Measurements from ENCODE around the gene ADRA2C. TPM values are rescaled to one million over a fixed set of nuclear protein-coding genes. Genes with fewer than 3 reads are reported as not detected.

ADRA2C gene
- total RNA-seq, 2 experiments from 2014 or later, result not detected

DNA sequence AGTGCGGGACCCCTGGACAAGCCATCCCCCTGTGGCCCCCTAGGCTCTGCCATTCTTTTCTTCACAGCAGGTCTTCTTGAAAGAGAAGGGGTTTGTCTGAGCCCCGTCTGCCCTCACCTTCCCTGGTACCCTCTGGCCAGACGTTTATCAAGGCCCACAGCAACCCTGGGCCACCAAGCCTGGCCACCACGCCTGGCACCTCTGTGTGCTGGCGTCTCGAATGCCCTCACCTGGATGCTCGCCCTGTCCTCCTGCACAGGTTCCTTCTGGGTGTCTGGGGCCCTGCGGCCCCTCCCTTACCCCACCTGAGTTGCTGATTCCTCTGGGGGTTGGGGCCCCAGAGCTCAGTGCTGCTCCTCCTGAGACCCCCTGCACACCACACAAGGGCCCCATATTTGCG is 25.1 kb downstream of the ADRA2C start:
- Mint-ChIP-seq H3K27ac (no peak overlapping the region), H3K36me3 (no peaks in the 10 kb centered on the region), H3K4me1 (no peaks in the 10 kb centered on the region), H3K27me3 (no peaks in the 10 kb centered on the region), H3K4me3 (no peak overlapping the region), H3K9me3 (peaks cover 14% of the 10 kb centered on the region)
- DNase-seq (no peak), ATAC-seq (ENCODE audit: low read depth) (no peak)
- POLR2A ChIA-PET, result no interaction called here

DNA sequence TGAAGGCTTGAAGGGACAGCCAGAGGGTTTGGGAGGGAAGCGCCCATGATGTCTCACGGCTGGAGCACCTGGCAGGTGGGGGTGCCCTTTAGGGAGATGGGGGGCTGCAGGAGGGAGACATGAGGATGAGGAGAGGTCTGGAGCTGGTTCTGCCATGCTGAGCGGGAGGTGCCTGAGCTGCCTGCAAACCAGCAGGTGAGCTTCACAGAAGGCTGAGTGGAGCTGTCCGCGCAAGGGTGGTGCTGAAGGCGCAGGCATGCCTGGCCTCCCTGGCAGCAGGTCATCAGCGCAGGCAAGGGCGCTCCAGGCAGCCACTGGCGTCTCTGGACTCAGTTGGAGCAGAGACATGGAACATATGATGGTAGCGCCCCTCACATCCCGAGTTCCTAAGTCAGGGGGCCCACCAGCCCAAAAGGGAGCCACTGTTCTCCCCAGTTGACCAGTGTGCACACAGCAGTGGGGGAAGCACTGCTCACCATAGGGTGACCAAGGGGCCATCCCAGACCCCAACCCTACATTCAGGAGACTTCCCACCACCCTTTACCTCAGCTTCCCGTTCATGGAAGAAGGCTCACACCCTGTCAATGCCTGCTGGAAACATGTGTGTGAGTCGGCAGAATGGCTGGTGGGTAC is 25.8 kb downstream of the ADRA2C start:
- POLR2A ChIA-PET, result no interaction called here
- H3K27ac Mint-ChIP-seq, result no peak overlapping the region
- peak; percentile 33 for ATAC-seq (ENCODE audit: low read depth)

DNA sequence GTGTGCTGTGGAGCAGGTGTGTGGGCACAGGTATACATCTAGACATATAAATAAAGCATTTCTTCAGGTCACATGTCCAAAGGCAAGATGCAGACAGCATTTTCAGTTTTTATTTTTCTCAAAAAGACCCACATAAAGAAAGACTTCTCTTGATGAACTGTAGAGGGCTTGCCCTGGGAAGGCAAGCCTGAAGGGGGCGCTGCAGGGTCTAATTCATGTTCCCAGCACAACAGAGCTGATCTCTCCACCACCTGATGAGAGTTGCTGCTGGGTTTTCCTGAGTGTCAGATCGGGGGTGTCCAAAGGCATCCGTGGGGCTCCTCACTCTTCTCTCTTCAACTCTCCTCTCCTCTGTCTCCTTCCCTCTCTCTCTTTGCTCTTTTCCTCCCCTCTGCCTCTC is 26.6 kb downstream of the ADRA2C start:
- no peaks in the 10 kb centered on the region for H3K36me3 Mint-ChIP-seq
- POLR2A ChIA-PET, result no interaction called here
- H3K27ac Mint-ChIP-seq, result no peak overlapping the region
- no peak for ATAC-seq (ENCODE audit: low read depth)
- no peak for DNase-seq
- peaks cover 20% of the 10 kb centered on the region for H3K9me3 Mint-ChIP-seq
- no peaks in the 10 kb centered on the region for H3K27me3 Mint-ChIP-seq
- H3K4me3 Mint-ChIP-seq, result no peak overlapping the region
- no peaks in the 10 kb centered on the region for H3K4me1 Mint-ChIP-seq

More for the DNA sequence above, 25.8 kb downstream of the ADRA2C start:
- no peaks in the 10 kb centered on the region for H3K36me3 Mint-ChIP-seq
- no peak overlapping the region for H3K4me3 Mint-ChIP-seq
- H3K27me3 Mint-ChIP-seq, result no peaks in the 10 kb centered on the region
- peaks cover 20% of the 10 kb centered on the region for H3K9me3 Mint-ChIP-seq
- peak; percentile 66 for DNase-seq
- H3K4me1 Mint-ChIP-seq, result no peaks in the 10 kb centered on the region

DNA sequence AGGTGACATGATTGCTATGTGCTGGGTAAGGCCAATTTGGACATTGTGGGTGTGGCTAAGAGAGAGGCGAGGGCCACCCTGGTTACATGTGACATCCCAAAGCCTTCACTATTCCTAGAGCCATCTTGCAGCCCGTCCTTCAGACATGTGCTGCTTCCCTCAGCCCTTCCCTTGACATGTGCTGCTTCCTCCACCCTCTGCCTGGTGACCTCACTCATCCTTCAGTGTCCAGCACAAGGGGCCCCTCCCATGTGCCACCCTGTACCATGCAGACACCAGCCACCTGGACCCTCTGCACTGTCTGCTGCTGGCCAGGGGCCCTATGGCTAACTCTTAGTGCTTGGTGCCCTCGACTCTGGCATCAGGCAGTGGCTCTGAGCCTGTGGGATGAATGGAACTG is 27.4 kb downstream of the ADRA2C start:
- DNase-seq, result no peak
- H3K27ac Mint-ChIP-seq, result no peak overlapping the region
- no peaks in the 10 kb centered on the region for H3K4me1 Mint-ChIP-seq
- H3K36me3 Mint-ChIP-seq, result no peaks in the 10 kb centered on the region
- POLR2A ChIA-PET, result no interaction called here
- no peaks in the 10 kb centered on the region for H3K27me3 Mint-ChIP-seq
- peaks cover 20% of the 10 kb centered on the region for H3K9me3 Mint-ChIP-seq
- no peak overlapping the region for H3K4me3 Mint-ChIP-seq
- no peak for ATAC-seq (ENCODE audit: low read depth)

DNA sequence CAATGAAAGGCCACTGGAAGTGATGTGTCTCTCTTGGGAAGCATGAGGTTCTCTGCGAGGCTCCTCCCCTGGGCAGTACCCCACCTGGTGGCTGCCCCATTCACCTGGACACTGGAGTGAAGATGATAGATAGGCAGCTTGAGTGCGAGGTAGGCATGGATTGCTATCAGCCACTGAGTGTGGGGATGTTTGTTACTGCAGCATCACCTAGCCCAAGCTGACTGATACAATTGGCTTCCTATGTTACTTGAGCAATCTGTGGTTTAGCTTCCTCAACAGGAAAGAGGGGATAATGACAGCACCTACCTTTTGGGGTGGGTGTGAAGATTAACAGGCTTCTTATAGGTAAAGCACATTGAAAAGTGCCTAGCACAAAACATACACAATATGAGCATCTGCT is 30.8 kb downstream of the ADRA2C start:
- Mint-ChIP-seq H3K27ac (no peak overlapping the region), H3K9me3 (peaks cover 20% of the 10 kb centered on the region), H3K27me3 (no peaks in the 10 kb centered on the region), H3K36me3 (no peaks in the 10 kb centered on the region), H3K4me3 (no peak overlapping the region), H3K4me1 (no peaks in the 10 kb centered on the region)
- POLR2A ChIA-PET, result no interaction called here
- DNase-seq (no peak), ATAC-seq (ENCODE audit: low read depth) (no peak)

DNA sequence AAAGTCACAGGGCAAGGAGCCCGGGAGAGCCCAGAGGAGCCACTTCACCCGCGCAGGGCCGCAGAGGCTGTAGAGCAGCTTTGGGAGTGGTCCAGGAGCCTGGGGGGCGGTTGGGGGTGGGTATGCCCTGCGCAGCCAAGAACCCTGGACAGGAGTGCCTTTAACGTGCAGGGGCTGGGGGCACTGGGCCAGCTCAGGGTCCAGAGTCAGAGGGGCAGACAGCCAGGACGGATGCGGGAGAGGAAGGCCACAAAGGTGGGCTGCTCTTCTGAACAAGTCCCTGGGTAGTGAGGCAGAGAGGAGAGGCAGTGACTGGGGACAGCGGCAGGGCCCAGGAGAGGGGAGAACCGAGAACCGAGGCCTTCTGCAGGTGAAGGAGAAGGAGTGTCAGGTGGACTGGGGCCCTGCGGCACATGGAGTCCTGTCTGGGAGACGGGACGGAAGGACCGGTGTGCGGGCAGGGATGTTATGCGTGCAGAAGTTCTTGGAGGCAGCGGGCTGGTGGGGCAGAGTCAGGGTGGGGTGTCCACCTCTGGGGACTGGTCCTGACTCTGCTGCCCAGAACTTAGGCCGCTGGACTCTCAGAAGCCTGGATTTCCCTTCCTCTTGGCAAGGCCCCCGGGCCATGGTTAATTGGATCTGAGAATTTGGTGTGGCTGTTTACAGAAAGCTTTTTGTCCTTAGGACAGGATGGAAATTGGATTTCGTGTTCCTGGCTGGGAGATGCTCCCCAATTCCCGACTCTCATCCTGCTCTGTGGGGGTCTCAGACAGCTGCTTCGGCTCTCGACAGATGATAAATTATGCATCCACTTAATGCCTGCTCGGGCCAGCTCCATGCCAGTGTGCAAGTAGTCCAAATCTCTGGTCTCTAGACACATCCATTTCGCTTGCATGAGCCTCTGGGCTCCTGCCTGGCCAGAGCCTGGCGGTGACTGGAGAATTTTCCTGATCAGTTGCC is 31.9 kb downstream of the ADRA2C start:
- Mint-ChIP-seq H3K27me3 (no peaks in the 10 kb centered on the region), H3K4me3 (no peak overlapping the region), H3K9me3 (peaks cover 20% of the 10 kb centered on the region), H3K4me1 (no peaks in the 10 kb centered on the region), H3K27ac (no peak overlapping the region), H3K36me3 (no peaks in the 10 kb centered on the region)
- POLR2A ChIA-PET, result no interaction called here
- no peak for DNase-seq
- ATAC-seq (ENCODE audit: low read depth), result no peak

DNA sequence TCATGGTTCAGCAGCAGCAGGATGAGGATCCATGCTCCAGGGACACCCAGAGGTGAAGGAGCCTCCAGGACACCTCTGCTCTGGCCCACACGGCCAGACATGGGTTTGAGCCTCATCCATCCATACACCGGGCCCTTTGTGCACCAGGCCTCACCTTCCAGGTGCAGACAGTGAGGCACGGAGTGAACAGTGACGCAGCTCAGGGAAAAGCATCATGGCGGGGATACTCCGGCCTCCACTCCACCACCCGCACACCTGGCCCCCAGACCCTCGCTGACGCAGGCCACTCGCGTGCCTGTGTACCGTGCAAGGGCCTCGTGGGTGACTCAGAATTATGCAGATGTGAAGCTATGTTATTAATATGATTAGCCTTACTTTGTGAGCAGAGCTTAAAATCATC is 33.3 kb downstream of the ADRA2C start:
- POLR2A ChIA-PET, result no interaction called here
- no peaks in the 10 kb centered on the region for H3K36me3 Mint-ChIP-seq
- H3K4me1 Mint-ChIP-seq, result no peaks in the 10 kb centered on the region
- no peak for DNase-seq
- no peaks in the 10 kb centered on the region for H3K27me3 Mint-ChIP-seq
- no peak overlapping the region for H3K4me3 Mint-ChIP-seq
- no peak overlapping the region for H3K27ac Mint-ChIP-seq
- ATAC-seq (ENCODE audit: low read depth), result no peak
- peaks cover 15% of the 10 kb centered on the region for H3K9me3 Mint-ChIP-seq

DNA sequence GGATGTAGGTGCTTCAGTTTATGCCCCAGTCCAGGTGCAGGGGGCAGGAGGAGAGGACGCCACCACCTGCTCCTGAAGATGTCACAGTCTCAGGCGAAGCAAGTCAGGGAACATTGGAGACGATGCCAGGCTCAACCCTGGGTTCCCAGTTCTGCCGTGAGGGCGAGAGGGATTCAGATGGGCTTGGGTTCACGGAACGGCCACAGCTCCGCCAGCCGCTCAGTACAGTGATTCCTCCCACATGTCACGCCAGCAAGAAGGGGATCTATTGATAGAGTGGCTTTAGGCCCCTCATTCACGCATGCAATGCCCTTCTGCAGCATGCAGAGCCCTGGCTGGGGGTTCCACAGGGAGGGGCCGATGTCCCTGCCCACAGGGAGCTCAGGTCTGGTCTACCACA is 34.2 kb downstream of the ADRA2C start:
- POLR2A ChIA-PET, result no interaction called here
- Mint-ChIP-seq H3K36me3 (no peaks in the 10 kb centered on the region), H3K4me3 (no peak overlapping the region), H3K27ac (no peak overlapping the region), H3K27me3 (no peaks in the 10 kb centered on the region), H3K9me3 (peaks cover 10% of the 10 kb centered on the region), H3K4me1 (no peaks in the 10 kb centered on the region)
- no peak for ATAC-seq (ENCODE audit: low read depth)
- no peak for DNase-seq

DNA sequence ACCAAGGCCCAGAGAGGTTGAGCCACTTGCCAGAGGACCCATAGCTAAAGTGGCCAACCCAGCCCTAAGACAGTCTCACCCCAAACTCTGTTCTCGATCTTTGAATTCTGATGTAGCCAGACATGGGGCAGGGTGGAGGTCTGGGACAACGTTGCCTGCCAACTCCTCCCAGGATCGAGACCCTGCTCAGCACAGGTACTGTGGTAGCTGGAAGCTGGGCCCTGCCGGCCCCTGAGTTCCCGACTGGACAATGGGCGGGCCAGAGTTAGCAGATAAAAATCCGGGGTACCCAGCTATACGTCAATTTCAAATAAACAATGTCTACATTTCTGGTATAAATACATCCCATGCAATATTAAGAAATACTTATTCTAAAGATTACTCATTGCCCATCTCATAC is 35.3 kb downstream of the ADRA2C start:
- no peaks in the 10 kb centered on the region for H3K36me3 Mint-ChIP-seq
- no peaks in the 10 kb centered on the region for H3K4me1 Mint-ChIP-seq
- peaks cover 3% of the 10 kb centered on the region for H3K9me3 Mint-ChIP-seq
- no peak overlapping the region for H3K27ac Mint-ChIP-seq
- POLR2A ChIA-PET, result no interaction called here
- no peaks in the 10 kb centered on the region for H3K27me3 Mint-ChIP-seq
- ATAC-seq (ENCODE audit: low read depth) (no peak), DNase-seq (no peak)
- no peak overlapping the region for H3K4me3 Mint-ChIP-seq

DNA sequence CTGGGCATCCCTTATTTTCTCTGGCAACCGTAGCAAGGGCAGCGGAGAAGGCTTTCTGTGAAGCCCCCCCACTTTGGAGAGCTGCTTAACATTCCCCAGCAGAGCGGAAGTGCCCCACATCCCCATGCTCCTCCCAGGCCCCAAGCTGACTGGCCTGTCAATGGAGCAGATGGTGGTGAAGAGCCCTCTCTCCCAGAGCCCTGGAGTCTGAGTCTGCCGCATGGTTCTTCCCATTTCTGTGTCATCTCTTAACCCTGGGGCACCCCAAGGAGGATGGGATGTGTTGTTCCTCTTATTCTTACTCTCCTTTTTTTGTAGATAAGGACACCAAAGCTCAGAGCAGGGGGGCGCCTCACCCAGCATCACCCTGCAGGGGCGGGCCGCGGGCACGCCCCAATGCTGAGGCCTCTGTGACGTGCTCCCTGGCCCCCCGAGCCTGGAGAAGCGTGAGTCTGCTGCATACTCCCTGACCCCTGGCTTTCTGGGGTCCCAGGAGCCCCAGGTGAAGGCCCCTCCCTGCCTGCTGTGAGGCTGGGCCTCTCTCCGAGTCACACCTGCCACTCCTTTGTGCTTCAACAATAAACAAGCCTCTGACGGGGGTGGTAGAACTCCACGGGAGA is 35.9 kb downstream of the ADRA2C start:
- DNase-seq, result no peak

DNA sequence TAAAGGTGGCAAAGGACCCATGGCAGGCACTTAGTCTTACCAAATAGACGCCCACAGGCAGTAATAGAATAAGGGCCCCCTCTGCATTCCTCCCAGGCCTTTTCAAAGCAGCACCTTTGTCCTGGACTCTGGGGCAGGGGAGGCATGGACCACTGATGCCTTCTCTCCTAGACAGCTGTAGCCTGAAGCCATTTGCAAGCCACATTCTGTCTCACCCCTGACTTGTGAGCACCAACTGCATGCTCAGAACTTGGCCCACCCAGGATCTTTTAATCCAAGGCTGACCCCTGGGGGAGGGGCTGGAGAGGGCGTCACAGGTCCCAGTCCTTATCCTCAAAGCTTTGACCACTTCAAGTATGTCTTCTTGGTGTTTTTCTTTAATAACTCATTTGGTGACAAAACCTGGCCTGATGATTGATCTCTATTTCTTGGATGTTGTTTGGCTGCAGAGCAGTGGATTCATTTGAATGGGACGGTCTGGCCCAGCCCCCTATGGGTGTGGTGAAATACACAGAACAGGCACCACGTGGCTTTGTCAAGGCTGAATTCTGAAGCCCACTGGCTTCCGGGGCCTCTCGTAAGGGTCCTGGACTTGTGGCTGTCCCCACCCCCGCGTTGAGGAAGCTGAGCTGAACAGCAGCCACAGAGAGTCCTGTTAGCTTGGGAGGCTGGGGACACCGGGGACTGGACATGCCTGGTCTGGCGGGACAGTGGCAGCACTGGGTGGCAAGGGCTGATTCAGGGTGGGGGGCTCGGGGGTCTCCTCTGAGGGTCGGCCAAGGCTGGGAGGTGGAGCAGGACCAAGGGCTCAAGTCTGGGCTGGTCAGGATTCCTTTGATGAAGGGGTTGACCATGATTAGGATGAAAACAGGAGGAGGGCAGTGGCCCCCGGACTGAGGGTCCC is 36.6 kb downstream of the ADRA2C start:
- peaks cover 3% of the 10 kb centered on the region for H3K27me3 Mint-ChIP-seq
- H3K36me3 Mint-ChIP-seq, result no peaks in the 10 kb centered on the region
- no peak overlapping the region for H3K27ac Mint-ChIP-seq
- POLR2A ChIA-PET, result no interaction called here
- no peaks in the 10 kb centered on the region for H3K9me3 Mint-ChIP-seq
- H3K4me3 Mint-ChIP-seq, result no peak overlapping the region
- DNase-seq (no peak), ATAC-seq (ENCODE audit: low read depth) (no peak)
- no peaks in the 10 kb centered on the region for H3K4me1 Mint-ChIP-seq

More for the DNA sequence above, 35.9 kb downstream of the ADRA2C start:
- H3K9me3 Mint-ChIP-seq, result no peaks in the 10 kb centered on the region
- no peak overlapping the region for H3K4me3 Mint-ChIP-seq
- H3K27ac Mint-ChIP-seq, result no peak overlapping the region
- no peak for ATAC-seq (ENCODE audit: low read depth)
- POLR2A ChIA-PET, result no interaction called here
- H3K27me3 Mint-ChIP-seq, result no peaks in the 10 kb centered on the region
- H3K36me3 Mint-ChIP-seq, result no peaks in the 10 kb centered on the region
- no peaks in the 10 kb centered on the region for H3K4me1 Mint-ChIP-seq

DNA sequence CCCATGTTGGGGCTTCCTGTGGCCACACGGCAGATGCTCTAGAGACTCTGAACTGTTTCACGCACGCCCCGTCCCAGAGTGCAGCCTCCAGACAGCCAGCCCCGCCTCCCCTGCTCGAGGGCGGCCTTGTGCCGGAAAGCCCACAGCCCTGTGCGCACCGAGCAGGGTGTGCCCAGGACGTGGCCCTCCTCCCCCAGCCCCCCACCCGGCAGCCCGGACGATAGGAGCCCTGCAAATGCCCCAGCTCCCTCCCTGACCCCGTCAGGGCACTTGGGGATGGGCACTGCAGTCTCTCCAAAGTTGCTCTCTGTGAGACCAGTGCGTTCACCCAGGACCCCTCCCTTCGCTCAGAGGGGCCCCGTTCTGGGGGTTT is 37.3 kb downstream of the ADRA2C start:
- peaks cover 5% of the 10 kb centered on the region for H3K27me3 Mint-ChIP-seq
- H3K4me3 Mint-ChIP-seq, result no peak overlapping the region
- DNase-seq (no peak), ATAC-seq (ENCODE audit: low read depth) (no peak)
- H3K36me3 Mint-ChIP-seq, result no peaks in the 10 kb centered on the region
- H3K9me3 Mint-ChIP-seq, result no peaks in the 10 kb centered on the region
- H3K27ac Mint-ChIP-seq, result no peak overlapping the region
- no peaks in the 10 kb centered on the region for H3K4me1 Mint-ChIP-seq
- POLR2A ChIA-PET, result no interaction called here

DNA sequence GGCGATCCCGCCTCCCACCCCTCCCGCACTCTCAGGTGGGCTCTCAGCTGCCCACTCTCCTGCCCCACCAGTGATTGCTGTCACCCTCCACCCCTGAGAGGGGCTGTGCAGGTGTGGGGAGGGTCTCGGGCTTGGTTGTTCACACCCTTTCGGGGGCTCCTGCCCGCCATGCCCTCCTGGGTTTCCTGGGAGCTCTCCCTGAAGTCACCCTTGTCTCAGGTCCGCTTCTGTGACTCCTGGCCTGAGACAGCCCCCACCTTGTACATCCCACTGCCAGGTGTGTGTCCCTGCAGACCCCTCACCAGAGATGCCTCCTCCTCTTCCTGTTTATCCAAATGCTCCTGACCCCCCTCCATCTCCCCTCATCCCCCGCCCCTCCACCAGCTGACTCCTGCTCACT is 37.8 kb downstream of the ADRA2C start:
- no peaks in the 10 kb centered on the region for H3K9me3 Mint-ChIP-seq
- H3K27ac Mint-ChIP-seq, result no peak overlapping the region
- peaks cover 5% of the 10 kb centered on the region for H3K27me3 Mint-ChIP-seq
- no peak overlapping the region for H3K4me3 Mint-ChIP-seq
- no peaks in the 10 kb centered on the region for H3K4me1 Mint-ChIP-seq
- DNase-seq, result no peak
- POLR2A ChIA-PET, result no interaction called here
- no peaks in the 10 kb centered on the region for H3K36me3 Mint-ChIP-seq
- ATAC-seq (ENCODE audit: low read depth), result no peak
